Activated T-cell treated with anti-CD3 and anti-CD28 coated beads, Interleukin-2, amount 50 U/mL, for 48 hours (primary cell): ENCODE data around the gene HOXA9.

ENCODE experiments used
- DNase-seq, 2 experiments: peaks; one replicate each; pipeline ENCODE4 v3.0.0-alpha.2; 2020

The HOXA9 gene

DNA sequence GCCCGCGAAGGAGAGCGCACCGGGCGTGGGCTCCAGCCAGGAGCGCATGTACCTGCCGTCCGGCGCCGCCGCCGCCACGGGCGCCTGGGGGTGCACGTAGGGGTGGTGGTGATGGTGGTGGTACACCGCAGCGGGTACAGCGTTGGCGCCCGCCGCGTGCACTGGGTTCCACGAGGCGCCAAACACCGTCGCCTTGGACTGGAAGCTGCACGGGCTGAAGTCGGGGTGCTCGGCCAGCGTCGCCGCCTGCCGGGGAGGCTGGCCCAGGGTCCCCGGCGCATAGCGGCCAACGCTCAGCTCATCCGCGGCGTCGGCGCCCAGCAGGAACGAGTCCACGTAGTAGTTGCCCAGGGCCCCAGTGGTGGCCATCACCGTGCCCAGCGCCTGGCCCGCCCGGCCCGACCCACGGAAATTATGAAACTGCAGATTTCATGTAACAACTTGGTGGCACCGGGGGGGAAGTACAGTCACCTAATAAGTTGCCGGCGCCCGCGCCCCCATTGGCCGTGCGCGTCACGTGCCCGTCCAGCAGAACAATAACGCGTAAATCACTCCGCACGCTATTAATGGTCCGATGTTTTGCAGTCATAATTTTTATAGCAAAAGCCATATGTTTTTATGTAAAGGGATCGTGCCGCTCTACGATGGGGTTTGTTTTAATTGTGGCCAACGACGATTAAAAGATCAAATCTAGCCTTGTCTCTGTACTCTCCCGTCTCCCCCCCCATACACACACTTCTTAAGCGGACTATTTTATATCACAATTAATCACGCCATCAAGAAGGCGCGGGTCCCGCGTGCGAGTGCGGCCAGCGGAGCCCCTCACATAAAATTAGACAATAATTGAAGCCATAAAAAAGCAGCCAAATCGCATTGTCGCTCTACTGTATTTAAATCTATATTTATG, at the start of gene HOXA9:
HOXA9 (minus strand) TSS at position 449 of the 907 bp plus-strand sequence; CDS start at position 369, 80 bp downstream.
- DNase-seq: peak; percentile 32 to 43

DNA sequence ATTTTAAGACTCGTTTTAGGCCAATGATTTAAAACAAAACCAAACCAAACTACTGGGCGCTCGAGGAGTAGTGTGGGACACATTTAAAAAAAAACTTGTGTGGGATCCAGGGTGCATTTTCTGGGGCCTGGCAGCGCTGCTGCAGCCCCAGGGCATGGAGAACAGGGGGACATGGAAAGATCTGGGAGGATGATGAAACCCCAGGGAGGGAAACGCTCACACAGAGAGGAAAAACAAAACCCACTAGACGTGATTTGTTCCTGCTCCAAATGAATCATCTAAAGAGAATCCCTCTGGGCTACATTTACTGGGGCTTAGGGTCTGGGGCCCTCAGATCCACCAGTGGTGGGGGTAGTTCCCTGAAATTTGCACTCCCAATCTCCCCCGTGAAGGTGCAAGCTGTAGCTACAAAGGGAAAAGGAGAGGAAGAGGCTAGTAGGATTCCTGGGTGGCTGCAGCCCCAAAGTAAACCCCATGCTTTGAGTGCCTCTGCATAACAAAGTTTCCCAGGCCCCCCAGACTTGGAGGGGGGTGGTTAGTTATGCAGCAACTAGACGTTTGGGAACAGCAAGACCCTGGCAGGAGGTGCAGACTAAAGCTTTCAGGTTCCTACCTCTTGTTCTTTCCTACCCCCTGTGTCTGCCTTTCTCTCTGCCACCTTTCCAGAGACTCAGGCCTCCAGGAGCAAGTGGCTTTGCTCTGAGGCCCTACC, 49.1 kb upstream of the HOXA9 start:
- no peak for DNase-seq

DNA sequence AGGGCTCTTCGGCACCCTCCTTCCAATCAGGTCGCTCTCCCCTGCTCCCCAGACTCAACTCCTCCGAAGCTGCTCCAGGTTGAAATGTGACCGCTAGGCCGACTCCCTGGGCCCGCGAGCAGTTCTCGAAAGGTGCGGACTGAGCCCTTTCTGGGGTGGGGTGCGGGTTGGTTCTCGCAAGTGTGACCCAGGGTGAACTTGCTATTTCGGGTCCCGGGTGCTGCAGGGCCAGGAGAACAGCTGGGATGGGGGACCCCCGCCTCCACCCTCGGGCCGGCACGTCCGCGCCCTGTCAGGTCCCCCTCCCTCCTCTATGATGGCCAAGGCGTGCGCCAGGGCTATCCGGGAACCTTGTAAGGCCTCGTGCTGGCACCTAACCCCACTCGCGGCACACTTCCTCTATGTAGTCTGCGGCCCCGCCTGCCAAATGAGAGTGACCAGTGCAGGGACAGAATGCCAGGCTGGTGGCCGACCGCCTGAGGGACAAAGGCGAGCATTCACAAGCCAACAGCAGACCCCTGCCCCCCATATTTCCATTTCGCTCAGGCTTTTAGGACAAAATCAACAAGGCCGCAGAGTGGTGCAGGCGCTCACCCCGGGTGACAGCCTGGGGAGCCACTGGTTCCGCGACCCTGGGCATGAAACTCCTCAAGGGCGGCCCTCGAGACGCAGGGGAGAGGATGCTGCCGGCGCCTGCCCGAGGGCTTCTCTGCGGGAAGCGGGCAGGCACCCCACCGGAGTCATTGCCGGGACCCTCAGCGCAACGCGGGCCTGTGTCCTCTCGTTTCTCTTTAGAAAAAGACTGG, 48.3 kb upstream of the HOXA9 start:
- DNase-seq: no peak

DNA sequence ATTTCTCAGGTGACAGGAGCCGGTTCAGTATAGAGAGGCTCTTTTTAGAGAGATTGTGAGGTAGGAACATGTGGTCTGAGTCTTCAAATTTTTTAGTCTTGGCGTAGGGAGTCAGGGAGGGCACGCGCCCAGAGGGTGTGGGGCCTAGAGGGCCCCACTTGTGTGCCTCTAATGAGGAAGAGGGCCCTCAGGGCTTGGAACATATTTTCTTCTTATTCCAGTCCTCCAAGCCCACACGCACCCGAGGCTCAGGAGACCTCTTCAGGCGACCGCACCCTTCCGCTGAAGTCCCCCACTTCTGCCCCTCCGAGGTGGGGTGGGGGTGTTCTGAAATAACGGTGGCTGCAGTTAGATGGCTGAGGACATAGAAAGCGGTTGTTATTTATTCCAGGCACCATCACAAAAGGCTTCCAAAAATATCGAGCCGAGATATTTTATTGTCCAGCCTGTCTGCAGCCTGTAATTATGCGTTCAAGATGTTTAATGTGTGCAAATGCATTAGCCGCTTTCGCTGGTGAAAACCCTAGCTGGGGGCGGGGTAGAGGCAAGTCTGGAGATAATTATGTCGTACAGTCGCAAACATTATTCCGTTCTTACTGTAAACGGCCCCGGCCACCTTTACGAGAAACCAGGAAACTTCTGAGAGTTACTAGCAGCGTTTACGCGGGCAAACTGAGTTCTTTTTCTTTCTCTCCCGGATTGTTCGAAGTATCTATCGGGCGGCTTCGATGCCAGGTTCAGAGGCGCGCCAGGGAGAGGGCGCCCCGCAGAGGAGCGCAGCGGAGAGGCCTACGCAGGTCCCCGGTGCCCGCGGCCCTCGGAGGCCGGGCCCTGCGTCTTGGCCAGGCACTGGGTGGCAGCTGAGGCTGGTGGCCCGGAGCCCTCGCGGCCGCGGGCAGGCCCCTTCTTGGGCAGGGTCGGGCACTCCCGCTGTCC, 47.4 kb upstream of the HOXA9 start:
- peak in 1 of 2 experiments; percentile 32 for DNase-seq

DNA sequence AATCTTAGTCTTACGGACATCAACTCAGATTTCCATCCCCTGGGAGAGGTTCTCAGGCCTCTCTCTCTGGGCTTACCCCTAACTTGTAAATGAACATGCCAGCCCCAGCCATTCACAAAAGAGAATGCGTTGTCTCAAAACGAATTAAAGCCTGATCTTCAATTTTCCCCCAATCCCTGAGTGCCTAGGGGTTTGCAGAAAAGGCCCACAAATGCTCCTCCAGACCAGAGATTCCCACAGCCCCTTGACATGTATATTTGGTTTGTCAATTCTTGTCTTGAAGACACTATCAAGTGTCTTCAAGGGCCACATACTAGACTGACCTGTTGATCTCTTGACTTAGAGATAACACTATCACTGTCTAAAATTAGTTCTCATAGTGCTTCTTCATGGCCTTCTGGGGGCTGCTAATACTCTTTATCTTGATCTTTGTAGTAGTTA, 46.4 kb upstream of the HOXA9 start:
- DNase-seq: no peak

DNA sequence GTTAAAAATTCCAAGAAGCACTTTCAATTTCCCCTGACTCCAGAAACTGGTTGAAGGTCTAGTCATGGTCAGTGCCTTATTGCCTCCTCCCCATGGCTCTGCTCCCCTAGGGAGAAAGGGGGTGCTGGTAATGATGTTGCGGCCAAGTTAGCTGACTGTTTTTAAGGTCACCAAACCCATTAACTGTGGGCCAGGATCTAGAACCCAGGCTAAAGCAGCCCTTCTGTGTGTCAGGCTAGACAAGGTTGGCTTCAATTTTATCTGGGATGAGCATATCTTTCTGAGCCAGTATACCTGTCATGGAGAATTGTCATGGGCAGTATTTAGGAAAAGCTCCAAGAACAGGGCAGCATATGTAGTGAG, 45.7 kb upstream of the HOXA9 start:
- DNase-seq: no peak

DNA sequence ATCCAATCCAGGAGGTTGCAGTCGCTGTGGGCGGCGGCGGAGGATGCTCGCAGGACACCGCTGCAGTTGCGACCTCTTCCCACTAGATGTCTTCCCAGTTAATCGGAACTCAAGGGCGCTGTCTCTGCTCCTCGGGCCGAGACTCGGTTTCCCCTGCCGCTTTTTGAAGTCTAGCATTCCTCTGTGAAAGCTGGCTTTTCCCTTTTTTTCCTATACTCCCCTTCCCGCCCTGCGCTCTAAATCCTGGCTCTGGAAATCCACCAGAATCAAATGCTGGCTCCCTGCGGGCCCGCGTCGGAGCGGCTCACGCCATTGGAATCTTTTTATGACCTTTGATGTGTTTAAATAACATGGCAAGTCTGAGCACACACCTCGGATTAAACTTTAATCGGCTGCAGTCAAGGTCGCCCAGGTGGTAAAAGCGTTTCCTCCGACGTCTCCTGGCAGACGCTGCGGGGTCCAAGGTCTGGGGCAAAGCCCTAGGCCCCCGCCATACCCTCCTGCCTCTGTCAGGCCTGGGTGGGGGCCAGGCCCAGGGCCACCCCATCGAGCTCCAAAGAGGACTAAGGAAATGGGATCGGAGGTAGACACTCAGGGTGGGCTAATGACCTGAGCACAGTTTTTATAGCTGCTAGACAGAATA, 45.2 kb upstream of the HOXA9 start:
- DNase-seq: peak; percentile 65 to 73

DNA sequence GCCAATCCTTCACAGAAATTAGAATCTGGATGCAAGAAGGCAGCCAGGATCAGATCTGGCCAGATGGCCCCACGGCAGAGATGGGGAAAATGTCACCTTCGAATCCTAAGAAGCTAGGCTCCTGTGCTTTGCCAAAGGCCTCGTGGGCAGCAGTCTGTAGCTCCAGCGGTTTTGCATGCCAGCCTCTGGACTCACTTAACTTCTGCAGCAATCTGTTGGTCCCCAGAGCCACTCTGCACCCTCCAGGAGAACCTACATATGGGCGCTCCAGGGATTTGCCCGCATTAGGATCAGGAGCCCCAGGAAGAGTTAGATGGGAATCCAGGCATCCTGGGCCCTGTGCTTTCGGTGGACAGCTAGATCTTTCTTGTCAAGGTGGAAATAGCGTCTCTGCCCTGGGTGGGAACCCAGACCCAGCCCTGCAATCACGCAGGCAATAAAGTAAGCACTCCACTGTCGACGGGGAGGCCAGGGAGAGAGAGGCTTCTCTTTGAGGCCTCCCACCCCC, 44.6 kb upstream of the HOXA9 start:
- no peak for DNase-seq

DNA sequence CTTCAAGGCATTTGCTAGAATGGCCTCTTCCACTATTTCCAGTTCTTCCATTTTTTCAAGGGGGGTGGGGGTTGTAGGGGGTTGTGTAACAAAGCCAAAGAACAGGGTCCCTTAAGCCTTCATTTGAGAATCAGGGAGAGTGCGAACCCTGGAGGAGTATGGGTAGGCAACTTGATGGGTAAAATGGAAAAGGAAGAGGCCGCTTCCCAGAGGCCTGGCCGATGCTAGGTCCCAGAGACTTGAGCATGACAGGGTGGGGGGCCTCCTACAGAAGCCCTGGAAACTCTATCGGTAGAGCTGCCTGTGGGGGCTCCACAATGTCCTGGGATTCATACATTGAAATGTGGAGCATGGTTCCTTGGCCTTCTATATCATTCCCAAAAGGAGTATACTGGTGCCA, 43.7 kb upstream of the HOXA9 start:
- DNase-seq: no peak

DNA sequence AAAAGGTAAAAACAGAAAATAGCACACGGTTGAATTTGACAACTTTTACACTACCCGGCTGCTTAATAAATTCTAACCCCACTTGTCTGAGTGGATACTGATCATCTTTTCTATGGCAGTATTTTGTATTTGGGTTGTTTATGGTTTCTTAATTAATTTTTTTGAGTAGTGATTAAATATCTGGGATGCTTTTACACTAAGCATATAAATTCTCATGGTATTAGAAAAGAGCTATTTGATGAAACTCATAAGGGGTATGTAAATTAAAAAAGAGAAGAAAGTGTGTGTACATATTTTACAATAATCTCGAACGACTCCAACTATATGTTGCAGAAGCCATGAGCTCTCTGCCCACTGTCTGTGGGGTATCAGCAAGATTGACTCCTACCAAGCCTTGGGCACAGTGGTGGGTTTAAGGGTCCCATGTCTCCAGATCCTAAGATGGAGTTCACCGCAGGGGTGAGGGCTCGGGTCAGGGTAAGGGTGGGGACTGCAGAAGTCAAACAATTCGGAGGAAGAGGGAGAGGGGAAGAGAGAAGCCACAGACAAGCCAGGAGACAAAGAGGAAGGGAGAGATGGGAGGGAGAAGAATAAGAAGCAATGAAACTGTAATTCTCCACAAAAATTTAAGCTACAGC, 42.1 kb upstream of the HOXA9 start:
- no peak for DNase-seq

DNA sequence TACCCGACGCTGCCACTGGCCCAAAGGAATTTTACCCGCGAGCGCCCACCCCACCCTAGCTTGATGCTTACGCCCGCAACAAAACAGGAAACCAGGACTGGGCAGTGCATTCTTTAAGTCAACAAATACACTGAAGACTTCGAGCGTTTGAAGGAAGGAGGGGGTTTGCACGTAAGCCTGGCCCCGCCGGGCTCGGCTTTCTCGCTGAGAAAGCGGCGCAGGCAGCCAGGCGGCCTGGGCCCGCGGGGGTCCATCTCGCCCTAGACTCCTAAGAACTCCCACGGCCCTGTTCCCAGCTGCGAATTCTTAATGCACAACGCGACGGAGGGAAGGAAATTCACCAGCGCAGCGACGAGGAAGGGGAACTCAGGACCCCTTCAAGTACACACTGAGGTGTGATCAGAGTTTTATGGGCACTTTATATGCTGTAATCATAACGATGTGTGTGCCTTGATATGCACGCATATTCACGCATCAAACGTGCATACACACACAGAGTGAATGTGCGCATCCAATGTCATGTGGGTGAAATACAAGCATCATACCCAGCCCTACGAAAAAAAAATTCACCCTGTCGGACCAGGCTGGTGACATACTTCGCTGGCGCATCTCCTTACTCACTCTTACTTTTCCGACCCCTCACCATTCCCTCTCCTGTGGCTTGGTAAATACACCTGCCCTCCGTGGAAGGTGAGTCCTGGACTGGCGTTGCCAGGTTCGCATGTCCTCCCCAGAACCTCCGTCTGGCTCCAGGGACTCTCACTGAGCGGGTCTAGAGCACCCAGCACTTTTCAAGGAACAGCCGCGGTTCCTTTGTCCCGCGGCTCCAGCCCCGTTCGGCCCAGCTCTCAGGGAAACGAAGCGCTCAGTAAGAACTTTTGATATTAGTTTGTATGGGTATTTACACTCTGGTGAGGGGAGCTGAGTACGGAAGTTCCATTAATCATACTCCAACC, 40.3 kb upstream of the HOXA9 start:
- no peak for DNase-seq

DNA sequence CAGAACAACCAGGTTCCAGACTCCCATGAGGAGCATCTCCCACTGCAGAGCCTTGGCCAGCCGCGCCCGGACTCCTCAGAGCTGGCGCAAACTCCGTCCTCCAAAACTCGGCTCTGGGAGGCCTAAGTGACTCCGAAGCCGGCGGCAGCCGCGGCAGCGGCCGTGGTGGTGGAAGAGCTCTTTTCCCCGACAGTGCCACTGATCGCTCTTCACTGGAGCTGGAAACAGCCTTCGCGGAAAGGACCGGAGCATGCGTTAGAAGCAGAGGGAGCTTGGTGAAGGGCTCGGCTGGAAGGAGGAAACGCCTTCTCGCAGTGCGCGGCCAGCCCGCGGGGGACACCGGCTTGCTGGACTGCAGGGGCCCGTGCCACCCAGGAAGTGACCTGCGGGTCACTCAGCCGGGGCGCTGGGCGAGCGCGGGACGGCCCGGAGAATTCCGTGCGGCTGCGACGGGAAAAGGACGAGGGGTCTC, 39.5 kb upstream of the HOXA9 start:
- peak; percentile 33 to 35 for DNase-seq

DNA sequence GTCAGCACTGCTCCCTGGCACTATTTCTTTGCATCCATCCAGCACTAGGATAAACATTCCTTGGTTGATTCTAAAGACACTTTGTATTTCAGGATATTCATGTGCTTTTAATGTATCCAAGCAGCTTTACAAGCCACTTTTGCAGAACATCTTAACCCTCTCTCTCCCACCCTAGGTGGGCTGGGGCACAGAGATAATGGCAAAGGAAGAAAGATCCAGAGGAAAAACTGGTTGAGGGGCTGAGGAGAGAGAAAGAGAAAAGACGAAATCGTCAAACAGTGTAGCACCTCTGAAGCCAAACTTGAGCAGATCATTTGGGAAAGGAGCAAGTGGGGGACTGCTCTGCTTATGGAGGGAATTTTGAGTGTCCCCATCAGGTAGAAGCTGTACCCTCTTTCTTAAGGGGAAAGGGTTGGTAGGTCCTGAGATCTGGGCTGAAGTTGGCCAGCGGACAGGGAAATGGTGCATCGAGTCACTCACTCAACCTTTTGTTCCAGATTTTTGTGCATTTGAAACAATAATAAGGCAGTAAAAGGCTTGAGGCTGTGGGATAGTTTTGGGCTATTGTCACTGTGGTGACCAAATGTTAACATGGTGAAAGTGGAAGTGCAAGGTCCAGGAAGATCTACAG, 38.7 kb upstream of the HOXA9 start:
- DNase-seq: peak in 1 of 2 experiments; percentile 11

DNA sequence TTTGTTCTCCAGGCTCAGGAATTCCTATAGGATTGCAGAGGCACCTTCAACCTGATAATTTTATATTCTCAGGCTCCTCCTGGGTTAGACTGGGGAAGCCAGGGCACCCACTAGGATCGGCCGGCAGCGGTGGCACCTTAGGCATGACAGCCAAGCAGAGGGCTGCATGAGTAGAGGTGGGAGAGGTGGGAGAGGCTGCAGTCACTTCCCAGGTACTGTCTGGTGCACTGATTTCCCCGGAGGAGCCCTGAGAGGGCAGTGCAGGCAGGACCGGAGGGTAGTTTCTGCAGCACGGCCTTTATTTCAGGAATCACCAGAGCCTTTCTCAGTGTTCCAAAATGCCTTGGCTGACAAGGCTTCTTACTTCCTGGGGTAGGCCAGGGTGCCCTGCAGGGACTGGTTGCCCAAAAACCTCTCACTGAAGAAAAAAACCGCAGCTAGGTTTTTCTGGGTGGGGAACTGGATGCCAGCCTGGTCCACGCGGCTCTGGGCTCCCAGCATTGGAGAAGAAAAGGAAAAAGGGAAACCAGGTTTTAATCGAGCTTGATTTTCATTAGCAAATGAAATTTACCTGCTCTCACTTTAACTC, 38.1 kb upstream of the HOXA9 start:
- DNase-seq: peak in 1 of 2 experiments; percentile 15

DNA sequence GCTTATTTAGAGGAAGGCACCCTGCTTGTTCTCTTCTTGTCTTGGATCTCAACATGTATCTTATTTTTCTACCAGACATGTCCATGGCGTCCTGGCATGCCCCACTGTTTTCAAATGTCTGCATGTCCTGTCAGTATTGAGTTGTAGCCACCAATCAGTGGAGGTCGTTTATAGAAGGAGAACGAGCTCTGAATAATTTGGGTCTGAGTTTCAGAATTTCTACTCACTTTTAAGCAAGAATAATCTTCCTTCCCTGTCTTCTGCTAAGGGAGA, 37.5 kb upstream of the HOXA9 start:
- DNase-seq: no peak

DNA sequence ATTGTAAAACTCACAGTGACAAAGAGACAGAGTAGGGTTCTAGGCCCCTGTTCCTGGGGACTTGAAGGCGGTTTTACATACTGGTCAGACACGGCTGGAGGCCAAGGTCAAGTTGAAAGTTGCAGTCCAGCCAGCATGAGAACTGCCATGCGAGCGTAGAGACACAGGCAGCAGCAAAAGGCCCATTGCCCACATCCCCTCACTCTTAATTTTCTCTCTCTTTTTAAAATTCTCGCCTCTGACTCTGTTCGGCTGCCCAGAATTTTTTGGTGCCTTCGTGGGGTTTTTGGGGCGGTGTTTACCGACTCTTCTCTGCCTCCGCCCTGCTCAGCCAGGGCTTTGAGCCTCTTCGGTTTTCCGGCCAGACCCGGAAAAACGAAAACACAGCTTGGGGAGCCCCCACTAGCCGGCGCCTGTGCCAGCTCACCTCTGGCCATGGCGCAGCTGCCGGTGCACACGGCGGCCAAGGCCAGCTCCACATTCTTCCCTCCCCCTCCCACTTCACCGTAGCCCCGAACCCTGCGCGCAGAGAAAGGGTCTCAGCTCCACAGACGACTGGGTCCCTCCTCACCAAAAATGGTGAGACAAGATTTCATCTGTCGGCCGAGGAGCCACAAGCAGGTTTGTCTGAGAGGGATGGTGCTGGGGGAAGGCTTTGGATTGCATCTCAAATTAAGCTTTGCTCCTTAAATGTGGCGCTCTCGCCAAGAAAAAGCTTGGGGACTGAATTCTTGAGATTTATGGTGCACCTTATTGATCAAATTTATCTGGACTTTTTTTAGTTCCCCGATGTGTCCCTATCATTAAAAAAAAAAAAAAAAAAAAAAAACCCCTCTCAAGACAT, 36.9 kb upstream of the HOXA9 start:
- DNase-seq: peak in 1 of 2 experiments; percentile 19

DNA sequence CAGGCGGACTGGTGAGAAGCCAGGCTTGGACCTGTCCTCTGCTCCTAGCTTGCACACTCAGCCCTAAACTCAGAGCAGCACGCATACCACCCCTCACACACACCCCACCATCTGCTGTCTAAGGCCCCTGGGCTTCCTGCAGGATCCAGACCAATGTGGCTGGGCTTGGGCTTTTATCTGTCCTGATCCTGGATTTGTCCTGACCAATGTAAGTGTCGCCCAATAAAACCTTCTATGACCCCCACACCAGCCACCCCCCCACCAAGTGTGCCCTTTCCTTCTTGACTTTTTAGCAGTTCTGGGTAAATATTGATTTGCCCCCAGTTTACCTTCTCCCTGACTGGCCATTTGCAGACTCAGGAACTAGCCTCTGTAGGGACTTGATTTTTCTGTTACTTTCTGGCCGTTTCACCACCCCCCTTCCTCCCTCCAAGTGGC, 36.3 kb upstream of the HOXA9 start:
- DNase-seq: no peak
